Measurements from ENCODE around the gene C1orf21.

Gene C1orf21

GRCh38 chr1:184624051-184624450, 237.2 kb downstream of the C1orf21 start:
- Mint-ChIP-seq H3K9me3 (no peaks in the 10 kb centered on the region), H3K27ac (no peak overlapping the region), H3K36me3 (ENCODE audit: low read depth) (no peaks in the 10 kb centered on the region), H3K4me1 (ENCODE audit: low read depth) (no peaks in the 10 kb centered on the region), H3K4me3 (no peak overlapping the region), H3K27me3 (ENCODE audit: low read depth) (no peaks in the 10 kb centered on the region)
- DNase-seq (ENCODE audit: low spot score): no peak

- H3K36me3 Mint-ChIP-seq (ENCODE audit: low read depth): no peaks in the 10 kb centered on the region
- H3K27ac Mint-ChIP-seq: no peak overlapping the region
Measured at GRCh38 chr1:184624626-184625025, 237.8 kb downstream of the C1orf21 start.

GRCh38 chr1:184625271-184625670, 238.4 kb downstream of the C1orf21 start:
- H3K27me3 Mint-ChIP-seq (ENCODE audit: low read depth): no peaks in the 10 kb centered on the region
- no peak overlapping the region for H3K4me3 Mint-ChIP-seq
- no peak for DNase-seq (ENCODE audit: low spot score)
- no peaks in the 10 kb centered on the region for H3K9me3 Mint-ChIP-seq
- H3K36me3 Mint-ChIP-seq (ENCODE audit: low read depth): no peaks in the 10 kb centered on the region
- no peaks in the 10 kb centered on the region for H3K4me1 Mint-ChIP-seq (ENCODE audit: low read depth)
- no peak overlapping the region for H3K27ac Mint-ChIP-seq

More at GRCh38 chr1:184624626-184625025, 237.8 kb downstream of the C1orf21 start:
- Mint-ChIP-seq H3K9me3 (no peaks in the 10 kb centered on the region), H3K4me1 (ENCODE audit: low read depth) (no peaks in the 10 kb centered on the region), H3K4me3 (no peak overlapping the region), H3K27me3 (ENCODE audit: low read depth) (no peaks in the 10 kb centered on the region)
- DNase-seq (ENCODE audit: low spot score): no peak

- H3K4me1 Mint-ChIP-seq (ENCODE audit: low read depth): no peaks in the 10 kb centered on the region
- no peak overlapping the region for H3K27ac Mint-ChIP-seq
- no peaks in the 10 kb centered on the region for H3K9me3 Mint-ChIP-seq
- no peaks in the 10 kb centered on the region for H3K36me3 Mint-ChIP-seq (ENCODE audit: low read depth)
- no peak for DNase-seq (ENCODE audit: low spot score)
- H3K27me3 Mint-ChIP-seq (ENCODE audit: low read depth): no peaks in the 10 kb centered on the region
- H3K4me3 Mint-ChIP-seq: no peak overlapping the region
Measured at GRCh38 chr1:184626076-184627006, 239.5 kb downstream of the C1orf21 start.

GRCh38 chr1:184627007-184627341, 240.1 kb downstream of the C1orf21 start:
- no peak for DNase-seq (ENCODE audit: low spot score)
- no peaks in the 10 kb centered on the region for H3K9me3 Mint-ChIP-seq
- no peaks in the 10 kb centered on the region for H3K36me3 Mint-ChIP-seq (ENCODE audit: low read depth)
- H3K4me3 Mint-ChIP-seq: no peak overlapping the region
- no peaks in the 10 kb centered on the region for H3K27me3 Mint-ChIP-seq (ENCODE audit: low read depth)
- no peaks in the 10 kb centered on the region for H3K4me1 Mint-ChIP-seq (ENCODE audit: low read depth)
- H3K27ac Mint-ChIP-seq: no peak overlapping the region

- no peaks in the 10 kb centered on the region for H3K27me3 Mint-ChIP-seq (ENCODE audit: low read depth)
- H3K4me3 Mint-ChIP-seq: no peak overlapping the region
- H3K27ac Mint-ChIP-seq: no peak overlapping the region
- H3K9me3 Mint-ChIP-seq: no peaks in the 10 kb centered on the region
- no peaks in the 10 kb centered on the region for H3K4me1 Mint-ChIP-seq (ENCODE audit: low read depth)
- H3K36me3 Mint-ChIP-seq (ENCODE audit: low read depth): no peaks in the 10 kb centered on the region
- no peak for DNase-seq (ENCODE audit: low spot score)
Measured at GRCh38 chr1:184629266-184629665, 242.4 kb downstream of the C1orf21 start.

- no peak for DNase-seq (ENCODE audit: low spot score)
- Mint-ChIP-seq H3K9me3 (no peaks in the 10 kb centered on the region), H3K27me3 (ENCODE audit: low read depth) (no peaks in the 10 kb centered on the region), H3K4me3 (no peak overlapping the region), H3K36me3 (ENCODE audit: low read depth) (no peaks in the 10 kb centered on the region), H3K4me1 (ENCODE audit: low read depth) (no peaks in the 10 kb centered on the region), H3K27ac (no peak overlapping the region)
Measured at GRCh38 chr1:184630679-184631060, 243.8 kb downstream of the C1orf21 start.

- Mint-ChIP-seq H3K27me3 (ENCODE audit: low read depth) (no peaks in the 10 kb centered on the region), H3K4me3 (no peak overlapping the region), H3K36me3 (ENCODE audit: low read depth) (no peaks in the 10 kb centered on the region), H3K4me1 (ENCODE audit: low read depth) (no peaks in the 10 kb centered on the region), H3K27ac (no peak overlapping the region), H3K9me3 (no peaks in the 10 kb centered on the region)
- no peak for DNase-seq (ENCODE audit: low spot score)
Measured at GRCh38 chr1:184632415-184633175, 245.8 kb downstream of the C1orf21 start.

- no peaks in the 10 kb centered on the region for H3K36me3 Mint-ChIP-seq (ENCODE audit: low read depth)
- H3K9me3 Mint-ChIP-seq: no peaks in the 10 kb centered on the region
- H3K27me3 Mint-ChIP-seq (ENCODE audit: low read depth): no peaks in the 10 kb centered on the region
- H3K4me1 Mint-ChIP-seq (ENCODE audit: low read depth): no peaks in the 10 kb centered on the region
- H3K4me3 Mint-ChIP-seq: no peak overlapping the region
- DNase-seq (ENCODE audit: low spot score): no peak
- no peak overlapping the region for H3K27ac Mint-ChIP-seq
Measured at GRCh38 chr1:184633785-184634184, 247.0 kb downstream of the C1orf21 start.

GRCh38 chr1:184634296-184634695, 247.5 kb downstream of the C1orf21 start:
- no peak overlapping the region for H3K27ac Mint-ChIP-seq
- DNase-seq (ENCODE audit: low spot score): no peak
- no peaks in the 10 kb centered on the region for H3K9me3 Mint-ChIP-seq
- H3K27me3 Mint-ChIP-seq (ENCODE audit: low read depth): no peaks in the 10 kb centered on the region
- no peaks in the 10 kb centered on the region for H3K36me3 Mint-ChIP-seq (ENCODE audit: low read depth)
- no peak overlapping the region for H3K4me3 Mint-ChIP-seq
- H3K4me1 Mint-ChIP-seq (ENCODE audit: low read depth): no peaks in the 10 kb centered on the region

- Mint-ChIP-seq H3K27me3 (ENCODE audit: low read depth) (peaks cover 2% of the 10 kb centered on the region), H3K27ac (no peak overlapping the region), H3K4me3 (no peak overlapping the region), H3K4me1 (ENCODE audit: low read depth) (no peaks in the 10 kb centered on the region), H3K36me3 (ENCODE audit: low read depth) (no peaks in the 10 kb centered on the region), H3K9me3 (no peaks in the 10 kb centered on the region)
- DNase-seq (ENCODE audit: low spot score): no peak
Measured at GRCh38 chr1:184635347-184635979, 248.6 kb downstream of the C1orf21 start.

- H3K4me3 Mint-ChIP-seq: no peak overlapping the region
- no peak for DNase-seq (ENCODE audit: low spot score)
- H3K4me1 Mint-ChIP-seq (ENCODE audit: low read depth): no peaks in the 10 kb centered on the region
- H3K9me3 Mint-ChIP-seq: no peaks in the 10 kb centered on the region
- H3K36me3 Mint-ChIP-seq (ENCODE audit: low read depth): no peaks in the 10 kb centered on the region
- H3K27ac Mint-ChIP-seq: no peak overlapping the region
- peaks cover 2% of the 10 kb centered on the region for H3K27me3 Mint-ChIP-seq (ENCODE audit: low read depth)
Measured at GRCh38 chr1:184635980-184636431, 249.2 kb downstream of the C1orf21 start.

- Mint-ChIP-seq H3K4me3 (no peak overlapping the region), H3K36me3 (ENCODE audit: low read depth) (no peaks in the 10 kb centered on the region), H3K9me3 (no peaks in the 10 kb centered on the region), H3K27ac (no peak overlapping the region), H3K4me1 (ENCODE audit: low read depth) (no peaks in the 10 kb centered on the region), H3K27me3 (ENCODE audit: low read depth) (peaks cover 4% of the 10 kb centered on the region)
- no peak for DNase-seq (ENCODE audit: low spot score)
Measured at GRCh38 chr1:184637664-184638240, 250.9 kb downstream of the C1orf21 start.

- Mint-ChIP-seq H3K4me3 (no peak overlapping the region), H3K36me3 (ENCODE audit: low read depth) (no peaks in the 10 kb centered on the region), H3K4me1 (ENCODE audit: low read depth) (no peaks in the 10 kb centered on the region), H3K27me3 (ENCODE audit: low read depth) (peaks cover 4% of the 10 kb centered on the region), H3K9me3 (no peaks in the 10 kb centered on the region), H3K27ac (no peak overlapping the region)
- DNase-seq (ENCODE audit: low spot score): no peak
Measured at GRCh38 chr1:184639205-184639604, 252.4 kb downstream of the C1orf21 start.

Data from T-helper 2 cell treated with Interferon-gamma antibody and Interleukin-4, amounts not matched to agents 5 μg/mL and 100 μg/mL, for 36 hours (primary cell).